ENCODE data around the gene TRPC4.

The TRPC4 gene

DNA sequence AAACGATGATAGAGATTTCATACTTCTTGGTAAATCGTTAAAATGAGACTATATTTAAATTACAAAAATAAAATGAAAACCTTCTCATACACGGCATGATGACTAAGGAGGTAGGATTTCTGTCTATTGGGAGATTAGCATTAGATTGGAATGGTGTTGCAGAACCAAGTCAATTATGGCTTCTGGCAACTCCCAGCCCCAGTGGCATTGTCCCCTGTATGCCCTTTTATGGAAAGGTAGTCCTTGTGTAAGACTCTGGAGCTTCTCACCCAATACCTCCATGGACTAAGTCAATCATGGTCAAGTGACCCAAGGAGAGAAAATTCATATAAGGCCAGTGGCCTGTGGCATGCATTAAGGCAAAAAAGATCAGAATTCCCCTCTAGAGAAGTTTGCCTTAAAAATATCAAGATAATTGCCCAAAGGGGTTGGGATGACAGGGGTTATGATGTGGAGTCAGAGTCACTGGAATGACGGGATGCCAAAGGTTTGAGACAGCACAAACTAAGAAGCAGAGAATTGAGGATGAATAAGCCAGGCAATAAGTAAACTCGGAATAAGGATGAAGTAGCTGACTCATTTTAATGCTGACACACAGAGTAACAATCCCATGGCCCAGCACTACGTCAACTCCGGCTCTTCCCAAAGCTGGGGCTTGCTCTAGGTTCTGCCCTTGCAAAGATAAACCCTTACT lies 213.2 kb downstream of the TRPC4 start:
- DNase-seq: peak; percentile 98

DNA sequence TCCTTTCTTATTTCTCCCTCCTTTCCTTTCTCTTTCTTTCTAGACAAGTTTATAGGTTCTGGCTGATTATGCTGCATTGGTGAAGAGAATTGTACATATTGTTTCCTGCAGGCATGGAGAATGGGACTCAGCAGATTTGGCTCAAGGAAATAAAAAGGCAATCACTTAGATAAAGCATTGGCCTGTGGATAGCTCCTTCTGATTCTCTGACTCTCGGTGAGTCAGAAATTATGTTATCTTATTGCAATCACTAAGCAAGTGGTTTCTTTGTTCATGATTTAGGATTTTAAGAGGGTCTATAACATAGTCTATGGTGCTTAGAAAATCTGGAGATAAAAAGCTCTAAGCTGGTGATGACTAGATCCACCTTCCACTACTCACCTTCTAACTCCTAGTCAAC lies 217.0 kb downstream of the TRPC4 start:
- DNase-seq: no peak

DNA sequence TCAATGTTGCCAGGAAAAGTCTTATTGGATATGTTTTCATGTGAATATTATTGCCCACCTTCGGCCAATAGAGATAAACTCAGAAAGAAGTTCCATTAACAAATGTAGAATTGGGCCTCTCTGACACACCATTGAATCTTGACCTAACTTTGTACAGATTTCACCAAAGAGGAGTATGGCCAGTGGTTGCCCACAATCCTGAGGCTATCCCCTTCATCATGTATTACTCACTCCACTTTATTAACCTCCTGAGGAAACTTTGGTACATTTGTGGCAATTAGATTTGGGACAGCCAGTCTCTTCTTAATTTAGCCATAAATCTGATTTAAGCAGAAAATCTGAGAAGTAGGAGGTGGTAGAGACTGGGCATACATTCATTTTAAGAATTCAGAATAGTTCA lies 217.7 kb downstream of the TRPC4 start:
- DNase-seq: no peak

DNA sequence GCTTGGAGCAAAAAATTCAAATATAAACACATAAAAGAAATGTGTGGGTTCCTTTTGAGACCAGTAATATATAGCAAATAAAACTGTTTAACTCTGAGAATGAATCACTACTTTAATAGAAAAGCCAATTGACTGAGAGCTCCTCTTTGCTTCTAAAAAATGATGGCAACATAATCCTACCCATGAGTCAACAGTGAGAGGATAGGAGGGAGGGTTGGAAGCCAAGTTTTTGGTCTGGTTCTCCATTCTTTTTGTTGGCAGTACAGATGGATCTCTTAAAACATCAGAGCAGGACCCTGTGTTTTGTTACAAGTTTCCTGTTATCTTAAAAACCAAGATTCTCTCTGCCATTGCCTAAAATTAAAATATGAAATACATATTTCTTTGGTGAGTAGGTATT lies 221.0 kb downstream of the TRPC4 start:
- peak; percentile 77 for DNase-seq

DNA sequence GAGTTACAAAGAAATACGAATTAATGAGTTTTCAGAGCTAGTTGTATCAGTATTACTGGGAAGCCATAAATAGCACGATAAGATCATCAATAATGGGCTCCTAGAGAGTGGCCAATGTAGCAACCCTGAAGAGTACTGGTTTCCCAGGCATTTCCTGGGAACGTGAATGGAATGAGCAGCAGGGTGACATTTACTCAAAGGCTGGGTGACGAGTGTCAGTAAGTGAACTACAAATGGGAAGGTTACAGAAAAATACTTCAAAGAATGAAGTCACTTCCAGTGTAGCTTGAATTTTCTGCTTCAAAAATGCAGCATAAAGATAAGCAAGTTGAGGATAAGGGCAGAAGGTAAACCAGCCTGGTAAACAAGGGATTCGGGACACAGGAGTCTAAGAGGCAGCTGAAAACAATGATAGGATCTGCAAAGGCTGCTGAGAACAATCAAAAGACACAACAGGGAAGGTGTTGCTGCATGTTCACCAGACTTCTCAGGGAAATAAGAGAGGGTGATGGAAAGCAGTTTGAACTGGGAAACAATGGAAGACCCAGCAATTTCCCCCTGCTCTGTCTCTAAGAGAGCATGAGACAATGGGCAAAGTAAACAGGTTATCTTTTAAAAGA lies 222.4 kb downstream of the TRPC4 start:
- no peak for DNase-seq

DNA sequence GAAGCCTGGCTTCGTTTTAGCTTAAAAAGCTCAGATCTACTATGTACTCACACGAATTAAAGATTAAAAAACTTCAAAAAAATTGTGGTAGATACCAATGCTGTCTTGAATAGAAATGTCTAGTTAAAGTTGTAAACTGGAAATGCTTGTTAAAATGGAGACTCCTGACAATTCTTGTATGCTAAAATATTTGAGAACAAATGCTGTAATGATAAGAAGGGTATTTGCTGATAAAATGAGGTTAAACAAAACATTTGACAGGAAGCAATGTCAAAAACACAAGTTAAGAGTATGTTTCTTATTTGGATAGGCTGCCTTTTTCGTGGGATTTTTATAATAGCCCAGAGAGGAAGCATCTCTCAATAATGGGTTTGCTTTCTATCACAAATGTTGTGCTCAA lies 223.0 kb downstream of the TRPC4 start:
- DNase-seq: no peak

DNA sequence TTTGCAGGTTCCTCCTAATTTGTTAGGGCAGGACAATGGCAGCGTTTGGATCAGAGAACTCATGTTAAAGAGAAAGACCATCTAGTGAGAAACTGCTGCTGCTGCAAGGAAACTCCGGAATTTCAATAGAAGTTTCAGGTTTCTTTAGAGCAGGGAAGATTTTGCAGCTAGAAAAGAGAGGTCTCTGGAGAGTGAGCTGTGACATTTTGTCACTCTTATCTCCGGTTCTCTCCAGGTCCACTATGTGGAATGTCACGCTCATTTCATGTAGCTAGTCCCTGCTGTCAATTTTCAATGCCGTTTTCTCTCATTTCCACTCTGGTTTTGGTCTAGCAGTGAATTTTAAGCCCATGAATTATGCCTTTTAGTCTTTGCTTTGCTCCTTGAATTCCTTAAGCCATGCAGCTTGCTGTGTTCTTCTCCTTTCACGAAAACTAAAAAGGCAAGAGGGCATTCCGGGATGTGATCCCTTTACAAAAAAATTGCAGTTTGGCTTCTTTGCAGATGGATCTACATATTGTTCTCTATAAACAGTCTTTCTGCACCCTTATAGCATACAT lies 224.3 kb downstream of the TRPC4 start:
- no peak for DNase-seq

DNA sequence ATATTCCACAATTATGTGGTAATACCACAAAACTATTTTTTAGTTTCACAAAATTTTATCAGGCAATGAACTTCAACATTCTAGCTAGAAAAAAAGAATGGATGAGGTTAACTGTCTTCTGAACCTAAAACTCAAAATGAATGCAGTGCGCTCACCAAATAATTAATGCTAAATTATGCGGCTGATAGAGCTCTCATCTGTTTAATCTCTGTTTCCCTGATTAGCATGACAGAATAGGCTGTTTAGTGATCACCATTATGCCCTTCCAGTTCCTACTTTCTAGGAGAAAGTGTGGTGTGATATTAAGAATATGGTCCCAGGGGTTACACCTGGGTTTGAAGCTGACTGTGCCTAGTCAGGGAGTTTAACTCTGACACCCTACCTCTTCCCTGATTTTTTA lies 228.2 kb downstream of the TRPC4 start:
- DNase-seq: no peak

DNA sequence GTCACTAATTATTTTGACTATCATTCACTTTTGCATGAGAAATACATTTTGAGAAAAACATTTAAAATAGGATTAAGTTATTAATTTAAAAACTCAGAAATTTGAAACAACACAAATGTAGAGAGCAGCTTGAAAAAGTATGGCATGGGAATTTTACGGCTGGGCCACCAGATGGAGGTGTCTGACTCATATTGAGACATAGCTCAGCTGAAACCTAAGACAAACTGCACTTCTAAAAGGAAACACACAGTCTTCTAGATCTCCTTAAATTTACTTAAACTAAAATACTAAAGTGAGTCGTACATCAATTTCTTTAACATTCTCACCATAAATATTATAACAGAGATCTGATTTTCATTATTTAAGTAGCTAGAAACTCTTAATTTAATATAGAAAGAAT lies 229.1 kb downstream of the TRPC4 start:
- peak; percentile 70 for DNase-seq

DNA sequence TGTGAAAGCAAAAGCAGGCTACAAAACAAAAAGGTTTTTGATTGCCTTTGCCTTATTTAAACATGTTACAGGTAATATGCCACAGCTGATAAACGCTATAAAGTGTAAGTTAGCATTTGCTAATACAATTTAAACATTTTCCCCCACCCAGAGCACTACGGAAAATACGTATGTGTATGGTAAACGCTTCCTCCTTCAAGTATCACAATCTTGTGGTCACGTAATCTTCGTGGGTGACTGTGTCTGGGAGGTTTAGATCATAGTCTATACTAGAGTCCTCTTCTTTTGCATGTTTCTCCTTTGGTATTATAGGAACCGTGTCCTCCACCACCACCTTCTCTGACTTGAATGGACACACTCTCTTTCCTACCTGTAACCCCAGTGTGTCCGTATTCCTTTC lies 232.9 kb downstream of the TRPC4 start:
- DNase-seq: no peak

DNA sequence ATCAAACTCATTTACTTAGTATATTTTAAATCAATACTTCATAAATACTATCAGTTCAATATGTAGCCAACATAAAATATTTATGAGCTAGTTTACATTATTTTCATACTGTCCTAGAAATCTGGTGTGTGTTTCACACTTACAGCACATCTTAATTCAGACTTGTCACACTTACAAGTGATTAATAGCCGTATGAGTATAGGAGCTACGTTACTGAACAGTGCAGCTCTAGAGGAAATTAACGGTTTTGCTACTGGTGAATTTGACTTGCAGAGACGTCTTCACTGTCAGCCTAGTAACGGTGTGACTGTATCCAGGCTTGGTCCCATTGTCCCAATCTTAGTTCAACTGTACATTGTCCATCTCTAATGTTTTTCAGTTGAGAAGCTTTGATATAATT lies 237.3 kb downstream of the TRPC4 start:
- DNase-seq: no peak

DNA sequence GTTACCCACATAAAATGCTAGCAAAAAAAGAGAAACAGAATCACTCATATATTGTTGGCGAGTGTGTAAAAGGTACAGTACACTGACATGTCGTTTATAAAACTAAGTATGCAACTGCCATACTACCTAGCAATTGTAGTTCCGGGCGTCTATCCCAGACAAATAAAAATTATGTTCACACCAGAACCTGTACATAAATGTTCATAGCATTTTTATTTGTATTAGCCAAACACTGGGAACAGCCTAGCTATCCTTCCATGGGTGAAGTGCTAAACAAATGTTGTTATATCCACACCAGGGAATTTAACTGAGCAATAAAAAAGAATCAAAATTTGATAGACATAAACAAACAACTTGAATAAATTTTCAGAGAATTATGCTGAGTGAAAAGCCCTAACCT lies 242.1 kb downstream of the TRPC4 start:
- DNase-seq: no peak

DNA sequence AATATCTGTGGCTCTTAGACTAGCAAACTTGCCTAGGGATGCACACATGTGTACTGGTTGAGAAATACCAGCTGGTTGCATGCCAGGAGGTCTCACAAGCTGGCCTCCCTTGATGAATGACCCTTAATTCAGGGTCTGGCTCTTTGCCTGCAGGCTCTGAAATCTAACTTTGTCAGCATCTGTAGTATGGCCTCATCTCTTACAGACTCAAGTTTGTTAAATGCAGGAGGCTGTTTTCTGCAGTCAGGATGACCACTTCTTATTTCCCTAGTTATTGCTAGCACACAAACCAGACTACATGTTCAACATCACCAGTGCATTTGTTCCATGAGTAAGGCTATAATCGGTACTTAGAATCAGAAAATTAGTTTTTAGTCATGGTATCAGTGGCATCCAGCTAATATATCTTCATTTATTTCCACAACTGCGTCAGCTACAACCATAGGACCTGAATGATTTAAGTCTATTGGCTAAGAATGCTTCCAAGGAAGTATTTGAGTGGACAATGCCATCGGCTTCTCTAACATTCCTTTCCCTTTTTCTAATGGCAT lies 247.7 kb downstream of the TRPC4 start:
- DNase-seq: peak; percentile 93

DNA sequence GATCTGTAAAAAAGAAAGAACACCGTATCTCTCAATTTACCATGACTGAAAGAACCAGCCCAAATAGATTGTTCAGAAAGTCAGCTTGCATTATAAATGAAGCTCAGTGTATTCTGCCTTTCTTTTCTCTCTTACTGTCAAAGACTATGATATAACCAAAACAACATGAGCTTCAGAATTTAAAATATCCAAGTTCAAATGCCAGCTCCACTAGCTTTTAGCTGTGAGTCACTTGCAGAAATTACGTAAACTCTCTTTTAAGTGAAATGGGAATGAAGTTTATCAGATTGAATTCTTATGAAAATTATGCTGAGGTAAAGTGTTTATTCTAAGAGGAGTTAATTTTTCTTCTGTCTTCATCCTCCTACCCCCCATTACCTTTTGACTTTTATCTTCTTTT lies 251.0 kb downstream of the TRPC4 start:
- DNase-seq: peak; percentile 81

DNA sequence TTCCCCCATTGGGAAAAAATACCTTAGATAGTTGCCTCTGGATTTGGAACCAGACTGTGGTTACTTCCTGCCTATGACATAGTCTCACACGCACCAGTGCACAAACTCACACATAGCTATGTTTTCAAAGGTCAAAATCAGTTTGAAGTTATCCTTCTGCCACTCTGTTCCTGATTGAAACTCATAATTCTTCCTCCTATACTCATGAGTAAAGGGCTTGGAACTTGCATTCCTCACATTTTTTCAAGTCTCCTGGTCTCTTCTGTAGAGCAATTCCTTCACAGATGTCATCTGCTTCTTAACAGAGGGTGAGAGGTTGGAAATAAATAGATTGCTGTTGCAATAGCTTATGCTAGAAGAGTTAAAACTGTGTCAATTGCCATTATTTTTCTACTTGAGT lies 252.4 kb downstream of the TRPC4 start:
- DNase-seq: peak; percentile 96

DNA sequence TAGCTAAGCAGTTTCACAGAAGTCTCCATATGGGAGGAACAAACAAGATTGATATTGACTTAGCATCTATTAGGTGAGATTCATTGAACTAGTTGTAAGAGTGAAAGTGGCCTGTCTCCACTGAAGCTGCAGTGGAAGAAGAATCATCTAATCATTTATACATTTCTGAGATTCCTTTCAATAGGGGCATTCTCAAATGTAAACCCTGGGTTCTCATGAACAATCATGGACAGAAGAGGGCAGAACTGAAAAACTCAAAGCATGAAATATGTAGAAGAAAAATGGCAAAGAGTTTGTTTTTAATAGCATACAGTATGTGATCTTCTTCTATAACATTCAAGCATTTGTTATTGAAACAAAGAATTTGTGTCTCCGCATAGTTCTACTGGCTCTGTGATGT lies 253.4 kb downstream of the TRPC4 start:
- peak; percentile 40 for DNase-seq

DNA sequence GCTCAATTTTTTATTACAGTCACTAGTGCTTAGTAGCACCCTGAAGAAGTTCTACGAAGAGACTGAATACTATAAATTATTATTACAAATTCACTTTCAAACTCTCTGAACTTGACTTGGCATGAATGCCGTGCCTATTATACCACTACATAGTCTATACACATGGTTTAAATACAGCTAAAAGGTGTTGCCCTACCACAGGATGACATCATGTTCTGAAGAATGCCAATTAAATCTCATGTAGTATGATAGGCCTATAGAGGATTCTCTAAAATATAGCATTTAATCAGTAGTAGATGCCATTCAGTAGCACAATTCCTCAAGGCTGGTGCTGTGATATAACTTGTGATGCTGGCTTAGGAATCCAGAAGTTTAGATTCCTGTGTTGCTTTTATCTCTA lies 254.3 kb downstream of the TRPC4 start:
- DNase-seq: peak; percentile 44

DNA sequence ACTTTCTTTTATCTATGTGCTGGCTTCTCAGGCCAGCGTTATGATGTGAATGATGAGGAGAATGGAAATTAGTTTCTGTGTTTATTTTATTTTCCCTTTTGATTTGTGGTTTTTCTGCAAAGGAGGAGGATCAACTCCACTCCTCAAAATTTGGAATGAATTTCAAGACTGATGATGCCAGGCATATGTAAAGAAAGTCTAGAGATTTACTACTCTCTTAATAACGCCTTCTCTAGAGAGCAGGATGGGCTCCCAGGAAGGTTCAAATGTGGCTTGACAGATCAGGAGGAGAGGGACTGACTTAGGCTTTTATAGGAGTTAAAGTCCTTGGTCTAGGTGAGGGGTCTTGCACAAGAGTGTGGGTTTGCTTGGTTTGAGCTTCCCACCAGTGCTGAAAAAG lies 255.9 kb downstream of the TRPC4 start:
- DNase-seq: no peak

DNA sequence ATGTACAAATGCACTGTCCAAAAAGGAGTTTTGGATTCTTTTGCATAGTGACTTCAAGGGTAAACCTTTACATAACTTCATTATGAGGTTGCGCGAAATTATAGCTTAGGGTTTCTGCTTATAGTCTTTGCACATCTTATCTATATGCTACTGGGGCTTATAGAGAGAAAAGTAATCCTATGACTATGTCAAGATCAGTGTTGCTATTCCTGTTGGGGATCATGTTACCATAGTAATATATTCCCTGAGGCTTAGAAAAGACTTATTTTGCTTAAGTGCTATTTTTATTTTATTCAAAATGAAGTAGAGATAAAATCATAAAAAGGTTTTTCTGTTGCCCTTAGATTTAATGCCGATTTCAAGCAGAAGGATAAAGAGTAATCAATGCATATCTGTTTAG lies 256.3 kb downstream of the TRPC4 start:
- no peak for DNase-seq

DNA sequence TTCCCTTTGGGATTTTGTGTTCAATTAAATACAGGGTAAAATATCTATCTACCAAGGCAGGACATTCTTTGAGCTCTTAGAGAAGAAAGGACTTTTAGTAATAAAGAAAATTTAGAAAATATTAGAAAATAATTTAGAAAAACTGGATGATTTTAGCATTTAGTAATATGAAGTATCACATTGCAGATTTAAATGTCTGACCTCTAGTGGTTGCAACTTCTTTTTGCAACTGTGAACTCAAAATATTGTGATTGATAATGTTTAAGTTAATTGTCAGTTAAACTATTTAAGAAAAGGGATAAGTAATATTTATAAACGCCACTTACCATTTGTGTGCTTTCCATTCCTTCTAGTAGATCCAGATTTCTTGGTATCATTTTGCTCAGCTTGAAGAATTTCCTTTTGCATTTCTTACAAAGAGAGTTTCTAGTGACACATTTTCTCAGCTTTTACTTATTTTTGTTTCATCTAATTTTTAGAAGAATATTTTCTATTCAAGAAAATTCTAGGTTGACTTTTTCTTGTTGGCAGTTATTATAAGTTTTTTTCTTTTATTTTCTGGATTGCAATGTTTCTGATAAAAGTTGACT lies 260.7 kb downstream of the TRPC4 start:
- DNase-seq: no peak

DNA sequence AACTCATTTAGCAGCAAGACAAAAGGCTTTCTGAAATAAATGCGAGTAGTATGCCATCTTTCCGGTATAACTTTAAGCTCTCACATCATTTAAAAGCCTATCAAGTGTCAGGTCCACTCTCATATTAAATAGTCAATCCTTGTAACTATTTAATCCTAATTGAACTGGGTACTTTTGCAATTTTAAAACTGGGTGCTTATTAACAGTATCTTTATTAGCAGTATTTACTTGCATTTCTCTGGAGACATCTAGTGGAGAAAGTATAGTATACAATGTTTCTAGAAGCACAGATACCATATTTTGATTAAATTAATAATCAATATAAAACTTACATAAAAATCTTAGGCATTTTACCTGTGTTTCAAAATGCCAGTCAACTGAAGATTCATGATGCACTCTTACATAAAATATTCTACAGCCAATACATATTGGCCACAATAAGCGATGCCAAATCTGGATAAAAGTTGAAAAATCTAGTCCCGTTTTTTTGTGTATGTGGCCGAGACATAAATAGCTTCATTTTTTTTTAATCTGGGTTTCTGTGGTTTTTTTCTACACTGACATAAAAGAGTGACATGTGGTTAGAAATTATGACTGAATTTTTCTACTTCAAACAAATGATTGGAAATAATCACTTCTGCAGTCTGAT lies 266.7 kb downstream of the TRPC4 start:
- peak; percentile 42 for DNase-seq

DNA sequence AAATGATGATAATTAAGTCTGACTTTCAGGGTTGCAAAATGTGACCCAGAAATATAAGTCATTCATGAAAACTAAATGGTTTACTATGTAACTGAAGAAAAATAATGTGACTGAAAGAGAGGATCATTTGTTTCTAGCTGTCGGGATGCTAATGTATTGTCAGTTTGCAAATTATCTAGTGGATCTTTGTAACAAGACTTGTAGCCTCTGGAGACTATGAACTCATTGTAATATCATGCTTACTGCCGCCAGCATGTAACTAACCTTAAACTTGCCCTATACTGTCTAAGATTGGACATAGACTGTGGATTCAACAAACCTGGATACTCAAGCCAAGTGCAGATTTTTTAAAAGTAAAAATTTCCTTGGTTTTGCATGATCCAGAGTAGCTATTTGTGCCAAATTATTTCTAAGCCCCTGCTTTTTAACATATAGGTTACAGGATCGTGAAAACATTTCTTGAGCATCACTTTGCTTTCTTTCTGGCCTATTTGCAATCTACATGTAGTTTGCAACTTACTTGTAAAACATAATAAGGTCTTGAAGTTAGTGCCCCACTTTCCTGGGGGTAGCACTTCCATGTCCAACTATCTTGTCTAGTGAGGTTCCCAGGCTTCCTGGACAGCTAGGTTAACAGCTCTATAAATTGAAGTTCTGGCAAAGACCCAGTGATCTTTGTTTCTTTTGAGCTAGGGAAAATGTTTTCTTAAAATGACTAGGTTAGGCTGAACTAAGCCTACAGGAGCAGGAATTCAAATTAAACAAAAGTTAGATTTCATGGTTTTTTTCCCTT lies 267.7 kb downstream of the TRPC4 start:
- DNase-seq: peak; percentile 21

All from fibroblast of skin of abdomen (primary cell).